GM23338 (cell line): Measurements from ENCODE around the gene IQSEC3. TPM values are rescaled to one million over a fixed set of nuclear protein-coding genes. Genes with fewer than 3 reads are reported as not detected.

Source experiments
- ATAC-seq: fragments of 200-7000 bp; cut with Tn5 transposase; 3 replicates; pipeline ENCODE4 v1.9.1; 2020
- DNase-seq: peaks from one replicate; pipeline ENCODE4 v3.0.0-alpha.2; 2015; ENCODE audit warnings: low spot score
- H2AFZ ChIP-seq: fragments of 200-600 bp; sonication (generic); 2 replicates; pipeline ENCODE4 v1.8.0; 2016; ENCODE audit warnings: antibody characterized with exemption, mild to moderate bottlenecking, moderate library complexity
- H3F3A ChIP-seq: fragments of 200-600 bp; sonication (generic); replicated peaks from 2 replicates; pipeline ENCODE4 v1.8.0; 2017; ENCODE audit warnings: antibody characterized with exemption, mixed run types, low read depth
- H3K27ac ChIP-seq: fragments of 200-600 bp; sonication (generic); 2 replicates; pipeline ENCODE4 v1.6.1; 2016; ENCODE audit warnings: low read depth
- H3K27me3 ChIP-seq: fragments of 200-600 bp; sonication (generic); 2 replicates; pipeline ENCODE4 v1.8.0; 2016; ENCODE audit warnings: mild to moderate bottlenecking, mixed run types, moderate library complexity; ENCODE audit not compliant: insufficient read depth
- H3K36me3 ChIP-seq: fragments of 200-600 bp; sonication (generic); 2 replicates; pipeline ENCODE4 v1.8.0; 2016; ENCODE audit warnings: mild to moderate bottlenecking; ENCODE audit not compliant: insufficient read depth
- H3K4me1 ChIP-seq: fragments of 200-600 bp; sonication (generic); 2 replicates; pipeline ENCODE4 v1.8.0; 2016; ENCODE audit warnings: mild to moderate bottlenecking, moderate library complexity; ENCODE audit not compliant: insufficient read depth
- H3K4me2 ChIP-seq: fragments of 200-600 bp; sonication (generic); 2 replicates; pipeline ENCODE4 v1.7.1; 2017; ENCODE audit warnings: mixed run types
- H3K4me3 ChIP-seq: fragments of 200-600 bp; sonication (generic); 2 replicates; pipeline ENCODE4 v1.6.1; 2016; ENCODE audit warnings: mixed run types
- H3K79me2 ChIP-seq: fragments of 200-600 bp; sonication (generic); replicated peaks from 2 replicates; pipeline ENCODE4 v1.8.0; 2017; ENCODE audit warnings: mild to moderate bottlenecking; ENCODE audit not compliant: insufficient read depth
- H3K9me2 ChIP-seq: fragments of 200-600 bp; sonication (generic); 2 replicates; pipeline ENCODE4 v1.8.0; 2017; ENCODE audit not compliant: insufficient read depth
- H4K20me1 ChIP-seq: fragments of 200-600 bp; sonication (generic); replicated peaks from 2 replicates; pipeline ENCODE4 v1.8.0; 2017; ENCODE audit warnings: mild to moderate bottlenecking; ENCODE audit not compliant: insufficient read depth
- H3K27ac Mint-ChIP-seq: 2 replicates; pipeline ENCODE4 v1.8.0; 2020; ENCODE audit warnings: inconsistent platforms, mild to moderate bottlenecking, moderate library complexity, mixed read lengths
- H3K27me3 Mint-ChIP-seq: 3 replicates; pipeline ENCODE4 v1.8.0; 2022; ENCODE audit warnings: low read depth, mild to moderate bottlenecking, moderate library complexity, mixed read lengths, inconsistent platforms; ENCODE audit not compliant: insufficient read depth, poor library complexity
- H3K36me3 Mint-ChIP-seq: 3 replicates; pipeline ENCODE4 v1.8.0; 2021; ENCODE audit warnings: low read depth, mild to moderate bottlenecking, inconsistent platforms, moderate library complexity, mixed read lengths
- H3K4me1 Mint-ChIP-seq: 3 replicates; pipeline ENCODE4 v1.8.0; 2020; ENCODE audit warnings: mild to moderate bottlenecking, inconsistent platforms, mixed read lengths
- H3K4me3 Mint-ChIP-seq: 3 replicates; pipeline ENCODE4 v1.8.0; 2021; ENCODE audit warnings: moderate library complexity, mild to moderate bottlenecking, inconsistent platforms, mixed read lengths
- H3K9me3 Mint-ChIP-seq: 3 replicates; pipeline ENCODE4 v1.8.0; 2020; ENCODE audit warnings: moderate library complexity, mild to moderate bottlenecking, inconsistent platforms, mixed read lengths
- CREB1 ChIP-seq: fragments of 250-450 bp; sonication (Bioruptor Pico); IDR thresholded peaks from 2 replicates; pipeline ENCODE4 v1.5.0; 2020; ENCODE audit warnings: low read depth, mild to moderate bottlenecking, moderate library complexity
- CTCF ChIP-seq, 2 experiments: fragments of 200-600 bp in 1 of 2; sonication (generic) in 1 of 2; conservative IDR thresholded peaks; 2 replicates each; pipeline versions ENCODE4 v1.5.1 to v1.6.1; 2016 to 2017; ENCODE audit warnings: antibody characterized with exemption in 2 of 2, low read depth in 2 of 2, mild to moderate bottlenecking in 2 of 2, moderate library complexity in 1 of 2
- EZH2 ChIP-seq: fragments of 200-600 bp; sonication (generic); IDR thresholded peaks from one replicate; pipeline ENCODE4 v1.8.0; 2017; ENCODE audit warnings: antibody characterized with exemption, mild to moderate bottlenecking, low read depth; ENCODE audit not compliant: unreplicated experiment
- EZH2phosphoT487 ChIP-seq: fragments of 200-600 bp; sonication (generic); IDR thresholded peaks from one replicate; pipeline ENCODE4 v1.8.1; 2018; ENCODE audit warnings: antibody characterized with exemption; ENCODE audit not compliant: unreplicated experiment
- JUNB ChIP-seq: IDR thresholded peaks from one replicate; pipeline ENCODE4 v1.6.1; 2016; ENCODE audit warnings: antibody characterized with exemption; ENCODE audit not compliant: unreplicated experiment
- NANOG ChIP-seq: IDR thresholded peaks from 2 replicates; pipeline ENCODE4 v1.6.1; 2016; ENCODE audit warnings: antibody characterized with exemption, borderline replicate concordance
- POLR2AphosphoS5 ChIP-seq: IDR thresholded peaks from 2 replicates; pipeline ENCODE4 v1.6.1; 2016; ENCODE audit warnings: antibody characterized with exemption, low read depth
- STAT1 ChIP-seq: IDR thresholded peaks from one replicate; pipeline ENCODE4 v1.6.1; 2016; ENCODE audit warnings: antibody characterized with exemption; ENCODE audit not compliant: unreplicated experiment
- ZNF114 ChIP-seq: fragments of 250-450 bp; sonication (Bioruptor Pico); IDR thresholded peaks from 2 replicates; pipeline ENCODE4 v1.5.0; 2020; ENCODE audit warnings: mild to moderate bottlenecking, moderate library complexity
- ZNF331 ChIP-seq: fragments of 250-450 bp; sonication (Bioruptor Pico); IDR thresholded peaks from 2 replicates; pipeline ENCODE4 v1.5.0; 2020; ENCODE audit warnings: low read depth, mild to moderate bottlenecking, moderate library complexity
- polyA plus RNA-seq: library from polyadenylated mRNA; unstranded; fragments of >200 nt; fragmentation: Nextera tagmentation; extraction: Ambion mirVana; gene quantifications from 2 replicates; pipeline ENCODE4 v1.2.1, GENCODE V29; 2016
- total RNA-seq: library from RNA; depleted of rRNA; stranded (reverse); fragments of >200 nt; shearing (Covaris generic); gene quantifications from 2 replicates; pipeline ENCODE4 v1.2.3, GENCODE V29; 2014
- TF ChIP-seq, protein P1 (sequence below): IDR thresholded peaks from 2 replicates; pipeline ENCODE4 v1.6.1; 2016; ENCODE audit warnings: antibody characterized with exemption
- TF ChIP-seq, protein P2 (sequence below): fragments of 250-450 bp; sonication (Bioruptor Pico); IDR thresholded peaks from 2 replicates; pipeline ENCODE4 v1.5.0; 2020; ENCODE audit warnings: mild to moderate bottlenecking, moderate library complexity
- TF ChIP-seq, protein P3 (sequence below): IDR thresholded peaks from one replicate; pipeline ENCODE4 v1.6.1; 2018; ENCODE audit warnings: antibody characterized with exemption; ENCODE audit not compliant: unreplicated experiment

Gene IQSEC3
- total and polyA plus RNA-seq, 2 experiments from 2014 or later = 2.1 to 3.6 TPM

- Mint-ChIP-seq H3K4me1 (peaks cover 9% of the 10 kb centered on the region), H3K4me3 (no peak overlapping the region), H3K9me3 (peaks cover 15% of the 10 kb centered on the region), H3K27me3 (peaks cover 6% of the 10 kb centered on the region), H3K36me3 (no peaks in the 10 kb centered on the region), H3K27ac (no peak overlapping the region)
- Histone ChIP-seq H3K9me2 (peaks cover 13% of the 10 kb centered on the region), H3K27me3 (no peaks in the 10 kb centered on the region), H3K79me2 (no peaks in the 10 kb centered on the region), H3K27ac (no peak overlapping the region), H3K36me3 (no peaks in the 10 kb centered on the region), H3K4me3 (no peak overlapping the region), H2AFZ (no peak overlapping the region), H3F3A (no peaks in the 10 kb centered on the region), H3K4me2 (no peak overlapping the region), H3K4me1 (no peaks in the 10 kb centered on the region), H4K20me1 (no peaks in the 10 kb centered on the region)
- ATAC-seq = peak; percentile 19
- TF ChIP-seq, protein P1, sequence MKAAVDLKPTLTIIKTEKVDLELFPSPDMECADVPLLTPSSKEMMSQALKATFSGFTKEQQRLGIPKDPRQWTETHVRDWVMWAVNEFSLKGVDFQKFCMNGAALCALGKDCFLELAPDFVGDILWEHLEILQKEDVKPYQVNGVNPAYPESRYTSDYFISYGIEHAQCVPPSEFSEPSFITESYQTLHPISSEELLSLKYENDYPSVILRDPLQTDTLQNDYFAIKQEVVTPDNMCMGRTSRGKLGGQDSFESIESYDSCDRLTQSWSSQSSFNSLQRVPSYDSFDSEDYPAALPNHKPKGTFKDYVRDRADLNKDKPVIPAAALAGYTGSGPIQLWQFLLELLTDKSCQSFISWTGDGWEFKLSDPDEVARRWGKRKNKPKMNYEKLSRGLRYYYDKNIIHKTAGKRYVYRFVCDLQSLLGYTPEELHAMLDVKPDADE = no peak
- TF ChIP-seq POLR2AphosphoS5 = no peak
- no peak for TF ChIP-seq STAT1
- TF ChIP-seq ZNF331 (CRISPR knock-in tag) = no peak
- TF ChIP-seq ZNF114 (CRISPR knock-in tag) = no peak
- no peak for TF ChIP-seq CTCF (conservative IDR thresholded peaks at IDR 0.05; ENCODE audit: low read depth in 2 of 2)
- no peak for TF ChIP-seq JUNB
- TF ChIP-seq, protein P2, sequence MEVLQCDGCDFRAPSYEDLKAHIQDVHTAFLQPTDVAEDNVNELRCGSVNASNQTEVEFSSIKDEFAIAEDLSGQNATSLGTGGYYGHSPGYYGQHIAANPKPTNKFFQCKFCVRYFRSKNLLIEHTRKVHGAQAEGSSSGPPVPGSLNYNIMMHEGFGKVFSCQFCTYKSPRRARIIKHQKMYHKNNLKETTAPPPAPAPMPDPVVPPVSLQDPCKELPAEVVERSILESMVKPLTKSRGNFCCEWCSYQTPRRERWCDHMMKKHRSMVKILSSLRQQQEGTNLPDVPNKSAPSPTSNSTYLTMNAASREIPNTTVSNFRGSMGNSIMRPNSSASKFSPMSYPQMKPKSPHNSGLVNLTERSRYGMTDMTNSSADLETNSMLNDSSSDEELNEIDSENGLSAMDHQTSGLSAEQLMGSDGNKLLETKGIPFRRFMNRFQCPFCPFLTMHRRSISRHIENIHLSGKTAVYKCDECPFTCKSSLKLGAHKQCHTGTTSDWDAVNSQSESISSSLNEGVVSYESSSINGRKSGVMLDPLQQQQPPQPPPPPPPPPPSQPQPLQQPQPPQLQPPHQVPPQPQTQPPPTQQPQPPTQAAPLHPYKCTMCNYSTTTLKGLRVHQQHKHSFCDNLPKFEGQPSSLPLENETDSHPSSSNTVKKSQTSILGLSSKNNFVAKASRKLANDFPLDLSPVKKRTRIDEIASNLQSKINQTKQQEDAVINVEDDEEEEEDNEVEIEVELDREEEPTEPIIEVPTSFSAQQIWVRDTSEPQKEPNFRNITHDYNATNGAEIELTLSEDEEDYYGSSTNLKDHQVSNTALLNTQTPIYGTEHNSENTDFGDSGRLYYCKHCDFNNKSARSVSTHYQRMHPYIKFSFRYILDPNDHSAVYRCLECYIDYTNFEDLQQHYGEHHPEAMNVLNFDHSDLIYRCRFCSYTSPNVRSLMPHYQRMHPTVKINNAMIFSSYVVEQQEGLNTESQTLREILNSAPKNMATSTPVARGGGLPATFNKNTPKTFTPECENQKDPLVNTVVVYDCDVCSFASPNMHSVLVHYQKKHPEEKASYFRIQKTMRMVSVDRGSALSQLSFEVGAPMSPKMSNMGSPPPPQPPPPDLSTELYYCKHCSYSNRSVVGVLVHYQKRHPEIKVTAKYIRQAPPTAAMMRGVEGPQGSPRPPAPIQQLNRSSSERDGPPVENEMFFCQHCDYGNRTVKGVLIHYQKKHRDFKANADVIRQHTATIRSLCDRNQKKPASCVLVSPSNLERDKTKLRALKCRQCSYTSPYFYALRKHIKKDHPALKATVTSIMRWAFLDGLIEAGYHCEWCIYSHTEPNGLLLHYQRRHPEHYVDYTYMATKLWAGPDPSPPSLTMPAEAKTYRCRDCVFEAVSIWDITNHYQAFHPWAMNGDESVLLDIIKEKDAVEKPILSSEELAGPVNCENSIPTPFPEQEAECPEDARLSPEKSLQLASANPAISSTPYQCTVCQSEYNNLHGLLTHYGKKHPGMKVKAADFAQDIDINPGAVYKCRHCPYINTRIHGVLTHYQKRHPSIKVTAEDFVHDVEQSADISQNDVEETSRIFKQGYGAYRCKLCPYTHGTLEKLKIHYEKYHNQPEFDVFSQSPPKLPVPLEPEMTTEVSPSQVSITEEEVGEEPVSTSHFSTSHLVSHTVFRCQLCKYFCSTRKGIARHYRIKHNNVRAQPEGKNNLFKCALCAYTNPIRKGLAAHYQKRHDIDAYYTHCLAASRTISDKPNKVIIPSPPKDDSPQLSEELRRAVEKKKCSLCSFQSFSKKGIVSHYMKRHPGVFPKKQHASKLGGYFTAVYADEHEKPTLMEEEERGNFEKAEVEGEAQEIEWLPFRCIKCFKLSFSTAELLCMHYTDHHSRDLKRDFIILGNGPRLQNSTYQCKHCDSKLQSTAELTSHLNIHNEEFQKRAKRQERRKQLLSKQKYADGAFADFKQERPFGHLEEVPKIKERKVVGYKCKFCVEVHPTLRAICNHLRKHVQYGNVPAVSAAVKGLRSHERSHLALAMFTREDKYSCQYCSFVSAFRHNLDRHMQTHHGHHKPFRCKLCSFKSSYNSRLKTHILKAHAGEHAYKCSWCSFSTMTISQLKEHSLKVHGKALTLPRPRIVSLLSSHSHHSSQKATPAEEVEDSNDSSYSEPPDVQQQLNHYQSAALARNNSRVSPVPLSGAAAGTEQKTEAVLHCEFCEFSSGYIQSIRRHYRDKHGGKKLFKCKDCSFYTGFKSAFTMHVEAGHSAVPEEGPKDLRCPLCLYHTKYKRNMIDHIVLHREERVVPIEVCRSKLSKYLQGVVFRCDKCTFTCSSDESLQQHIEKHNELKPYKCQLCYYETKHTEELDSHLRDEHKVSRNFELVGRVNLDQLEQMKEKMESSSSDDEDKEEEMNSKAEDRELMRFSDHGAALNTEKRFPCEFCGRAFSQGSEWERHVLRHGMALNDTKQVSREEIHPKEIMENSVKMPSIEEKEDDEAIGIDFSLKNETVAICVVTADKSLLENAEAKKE (CRISPR knock-in tag) = no peak
- no peak for TF ChIP-seq EZH2phosphoT487
- TF ChIP-seq EZH2 = no peak
- TF ChIP-seq, protein P3, sequence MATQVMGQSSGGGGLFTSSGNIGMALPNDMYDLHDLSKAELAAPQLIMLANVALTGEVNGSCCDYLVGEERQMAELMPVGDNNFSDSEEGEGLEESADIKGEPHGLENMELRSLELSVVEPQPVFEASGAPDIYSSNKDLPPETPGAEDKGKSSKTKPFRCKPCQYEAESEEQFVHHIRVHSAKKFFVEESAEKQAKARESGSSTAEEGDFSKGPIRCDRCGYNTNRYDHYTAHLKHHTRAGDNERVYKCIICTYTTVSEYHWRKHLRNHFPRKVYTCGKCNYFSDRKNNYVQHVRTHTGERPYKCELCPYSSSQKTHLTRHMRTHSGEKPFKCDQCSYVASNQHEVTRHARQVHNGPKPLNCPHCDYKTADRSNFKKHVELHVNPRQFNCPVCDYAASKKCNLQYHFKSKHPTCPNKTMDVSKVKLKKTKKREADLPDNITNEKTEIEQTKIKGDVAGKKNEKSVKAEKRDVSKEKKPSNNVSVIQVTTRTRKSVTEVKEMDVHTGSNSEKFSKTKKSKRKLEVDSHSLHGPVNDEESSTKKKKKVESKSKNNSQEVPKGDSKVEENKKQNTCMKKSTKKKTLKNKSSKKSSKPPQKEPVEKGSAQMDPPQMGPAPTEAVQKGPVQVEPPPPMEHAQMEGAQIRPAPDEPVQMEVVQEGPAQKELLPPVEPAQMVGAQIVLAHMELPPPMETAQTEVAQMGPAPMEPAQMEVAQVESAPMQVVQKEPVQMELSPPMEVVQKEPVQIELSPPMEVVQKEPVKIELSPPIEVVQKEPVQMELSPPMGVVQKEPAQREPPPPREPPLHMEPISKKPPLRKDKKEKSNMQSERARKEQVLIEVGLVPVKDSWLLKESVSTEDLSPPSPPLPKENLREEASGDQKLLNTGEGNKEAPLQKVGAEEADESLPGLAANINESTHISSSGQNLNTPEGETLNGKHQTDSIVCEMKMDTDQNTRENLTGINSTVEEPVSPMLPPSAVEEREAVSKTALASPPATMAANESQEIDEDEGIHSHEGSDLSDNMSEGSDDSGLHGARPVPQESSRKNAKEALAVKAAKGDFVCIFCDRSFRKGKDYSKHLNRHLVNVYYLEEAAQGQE = no peak
- no peak for TF ChIP-seq NANOG
- no peak for TF ChIP-seq CREB1 (CRISPR knock-in tag)
- DNase-seq = peak; percentile 43
Observed at GRCh38 chr12:54750-55535, 11.6 kb upstream of the IQSEC3 start.
